HG02970 (cell line): Measurements from ENCODE around the gene FLT4.
"Not testable (repeated sequence)": the region's sequence is repeated elsewhere in the genome, so short reads cannot be mapped to it uniquely, and the experiment has no call there.

ENCODE experiments used
- ATAC-seq: cut with Tn5 transposase; IDR thresholded peaks from one replicate; pipeline ENCODE4 v1.9.1; 2021; ENCODE audit warnings: mild to moderate bottlenecking, moderate library complexity, moderate number of reproducible peaks; ENCODE audit not compliant: unreplicated experiment, low FRiP score

FLT4 gene

GRCh38 chr5:180649297-180650039 is at the start of gene FLT4:
Gene FLT4 (minus strand): TSS chr5:180649600. CDS start chr5:180649545, 55 bp downstream.
- ATAC-seq = no peak

GRCh38 chr5:180699042-180699441 is 49.6 kb upstream of the FLT4 start:
- ATAC-seq = no peak

GRCh38 chr5:180696116-180696515 is 46.7 kb upstream of the FLT4 start:
- no peak for ATAC-seq

GRCh38 chr5:180692429-180692828 is 43.0 kb upstream of the FLT4 start:
- no peak for ATAC-seq

- ATAC-seq = no peak
Observed at GRCh38 chr5:180691046-180691445, 41.6 kb upstream of the FLT4 start.

- ATAC-seq = no peak
Observed at GRCh38 chr5:180690562-180690961, 41.2 kb upstream of the FLT4 start.

- ATAC-seq = no peak
Observed at GRCh38 chr5:180689775-180690174, 40.4 kb upstream of the FLT4 start.

- no peak for ATAC-seq
Observed at GRCh38 chr5:180689071-180689694, 39.8 kb upstream of the FLT4 start.

GRCh38 chr5:180688330-180689070 is 39.1 kb upstream of the FLT4 start:
- ATAC-seq = no peak

- not testable (repeated sequence) for ATAC-seq
Observed at GRCh38 chr5:180686799-180687198, 37.4 kb upstream of the FLT4 start.

GRCh38 chr5:180684623-180685161 is 35.3 kb upstream of the FLT4 start:
- ATAC-seq = no peak

- no peak for ATAC-seq
Observed at GRCh38 chr5:180683220-180683922, 34.0 kb upstream of the FLT4 start.

GRCh38 chr5:180682560-180682959 is 33.2 kb upstream of the FLT4 start:
- no peak for ATAC-seq

GRCh38 chr5:180682008-180682407 is 32.6 kb upstream of the FLT4 start:
- ATAC-seq = not testable (repeated sequence)

GRCh38 chr5:180678319-180678718 is 28.9 kb upstream of the FLT4 start:
- not testable (repeated sequence) for ATAC-seq

- ATAC-seq = no peak
Observed at GRCh38 chr5:180675036-180675635, 25.7 kb upstream of the FLT4 start.

GRCh38 chr5:180674090-180674475 is 24.7 kb upstream of the FLT4 start:
- ATAC-seq = not testable (repeated sequence)

GRCh38 chr5:180673371-180674089 is 24.1 kb upstream of the FLT4 start:
- no peak for ATAC-seq

- ATAC-seq = not testable (repeated sequence)
Observed at GRCh38 chr5:180671958-180672524, 22.6 kb upstream of the FLT4 start.
